Neural crest cell (in vitro differentiated cells): ENCODE measurements around the gene PAQR8. TPM values are rescaled to one million over a fixed set of nuclear protein-coding genes. Genes with fewer than 3 reads are reported as not detected.

Experiments
- DNase-seq: peaks from one replicate; pipeline ENCODE4 v3.0.0; 2021; ENCODE audit warnings: low read depth, mixed read lengths, low spot score
- H3K27ac Mint-ChIP-seq: one replicate; pipeline ENCODE4 v1.8.0; 2021; ENCODE audit warnings: mild to moderate bottlenecking, mixed read lengths; ENCODE audit not compliant: unreplicated experiment
- H3K27me3 Mint-ChIP-seq: 2 replicates; pipeline ENCODE4 v1.8.0; 2021; ENCODE audit warnings: low read depth, mild to moderate bottlenecking, mixed read lengths
- H3K36me3 Mint-ChIP-seq: 2 replicates; pipeline ENCODE4 v1.8.0; 2021; ENCODE audit warnings: low read depth, mild to moderate bottlenecking, mixed read lengths
- H3K4me1 Mint-ChIP-seq: 2 replicates; pipeline ENCODE4 v1.8.0; 2021; ENCODE audit warnings: mixed read lengths
- H3K4me3 Mint-ChIP-seq: one replicate; pipeline ENCODE4 v1.8.0; 2021; ENCODE audit warnings: mild to moderate bottlenecking, mixed read lengths
- H3K9me3 Mint-ChIP-seq: 2 replicates; pipeline ENCODE4 v1.8.0; 2021; ENCODE audit warnings: mixed read lengths
- CTCF ChIP-seq: fragments of 200-600 bp; sonication (generic); conservative IDR thresholded peaks from 2 replicates; pipeline ENCODE4 v1.5.0; 2021; ENCODE audit warnings: antibody characterized with exemption, mild to moderate bottlenecking
- total RNA-seq: library from RNA; stranded (reverse); gene quantifications from 2 replicates; pipeline ENCODE4 v1.2.1, GENCODE V29; 2021

Gene PAQR8
- total RNA-seq, 1 donor from 2014 or later: 10.7 TPM

GRCh38 chr6:52403086-52403485, 41.1 kb downstream of the PAQR8 start:
- Mint-ChIP-seq H3K9me3 (no peaks in the 10 kb centered on the region), H3K27me3 (no peaks in the 10 kb centered on the region), H3K4me1 (peaks cover 5% of the 10 kb centered on the region), H3K4me3 (no peak overlapping the region), H3K27ac (no peak overlapping the region), H3K36me3 (peaks cover 2% of the 10 kb centered on the region)
- no peak for DNase-seq
- TF ChIP-seq CTCF: no peak

- no peaks in the 10 kb centered on the region for H3K9me3 Mint-ChIP-seq
- no peaks in the 10 kb centered on the region for H3K27me3 Mint-ChIP-seq
- H3K4me3 Mint-ChIP-seq: no peak overlapping the region
- TF ChIP-seq CTCF: no peak
- peaks cover 2% of the 10 kb centered on the region for H3K36me3 Mint-ChIP-seq
- H3K27ac Mint-ChIP-seq: peak overlapping the region; percentile 32
- no peak for DNase-seq
- H3K4me1 Mint-ChIP-seq: peaks cover 5% of the 10 kb centered on the region
Measured at GRCh38 chr6:52403627-52404026, 41.7 kb downstream of the PAQR8 start.

GRCh38 chr6:52405243-52405642, 43.3 kb downstream of the PAQR8 start:
- DNase-seq: no peak
- TF ChIP-seq CTCF: no peak
- Mint-ChIP-seq H3K4me3 (no peak overlapping the region), H3K27me3 (no peaks in the 10 kb centered on the region), H3K9me3 (no peaks in the 10 kb centered on the region), H3K4me1 (peaks cover 5% of the 10 kb centered on the region), H3K36me3 (peaks cover 2% of the 10 kb centered on the region), H3K27ac (no peak overlapping the region)

DNA sequence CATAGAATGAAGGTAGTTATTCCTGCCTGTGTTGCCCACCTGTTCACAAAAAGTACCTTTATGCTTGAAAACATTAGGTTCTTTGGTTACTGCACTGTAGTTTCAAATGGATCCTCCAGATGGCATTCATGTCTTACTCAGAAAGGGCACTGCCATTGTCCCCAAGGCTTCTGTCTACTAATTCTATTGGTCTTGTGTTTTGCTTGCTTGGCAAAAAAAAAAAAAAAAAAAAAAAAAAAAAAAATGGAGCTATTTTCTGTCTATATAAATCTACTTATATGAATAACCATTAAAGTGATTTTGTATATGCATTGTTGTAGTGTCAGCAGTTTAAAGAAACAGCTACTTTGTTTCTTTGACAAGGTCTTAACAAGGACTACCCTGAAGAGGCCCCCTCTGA, 45.5 kb downstream of the PAQR8 start:
- TF ChIP-seq CTCF: peak; percentile 68
- Mint-ChIP-seq H3K9me3 (no peaks in the 10 kb centered on the region), H3K36me3 (peaks cover 2% of the 10 kb centered on the region), H3K4me1 (peaks cover 5% of the 10 kb centered on the region), H3K27me3 (no peaks in the 10 kb centered on the region), H3K27ac (no peak overlapping the region), H3K4me3 (no peak overlapping the region)
- no peak for DNase-seq

DNA sequence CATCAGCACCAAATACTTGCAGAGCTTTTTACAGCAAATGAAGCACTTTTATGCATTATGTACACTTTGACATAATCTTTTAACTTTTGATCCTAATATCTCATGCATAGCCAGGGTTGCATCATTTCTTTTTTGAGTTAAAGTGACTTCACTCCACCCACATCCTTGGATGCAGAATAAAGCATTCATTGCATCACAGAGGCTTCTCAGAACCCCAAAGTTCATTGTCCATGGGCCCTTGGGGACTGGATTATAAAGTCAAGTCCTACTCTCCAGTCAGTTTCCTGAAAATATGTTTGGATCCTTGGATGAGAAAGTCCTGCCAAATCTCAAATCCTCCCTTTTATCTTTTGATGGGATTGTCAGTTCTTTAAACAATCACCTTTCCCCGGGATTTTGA, 47.5 kb downstream of the PAQR8 start:
- H3K36me3 Mint-ChIP-seq: no peaks in the 10 kb centered on the region
- no peak for DNase-seq
- H3K4me1 Mint-ChIP-seq: peaks cover 5% of the 10 kb centered on the region
- H3K27ac Mint-ChIP-seq: no peak overlapping the region
- no peaks in the 10 kb centered on the region for H3K9me3 Mint-ChIP-seq
- no peak for TF ChIP-seq CTCF
- H3K27me3 Mint-ChIP-seq: no peaks in the 10 kb centered on the region
- H3K4me3 Mint-ChIP-seq: no peak overlapping the region

DNA sequence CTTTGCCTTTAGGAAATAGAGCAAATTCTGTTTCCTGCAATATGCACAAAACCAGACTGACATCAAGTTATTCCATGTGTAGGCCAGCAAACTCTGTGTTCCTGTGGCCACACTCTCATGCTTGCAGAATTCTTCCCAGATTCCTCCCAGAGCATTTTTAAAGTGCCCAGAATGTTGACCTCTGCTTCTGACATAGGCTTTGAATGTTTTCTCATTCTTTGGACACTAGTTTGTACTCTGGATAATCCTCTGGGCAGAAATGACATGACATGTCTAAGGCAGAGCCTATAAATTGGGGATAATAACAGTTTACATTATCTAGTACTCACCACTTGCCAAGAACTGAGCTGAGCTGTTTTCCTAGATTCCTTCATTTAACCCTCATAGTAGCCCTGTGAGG, 49.0 kb downstream of the PAQR8 start:
- no peaks in the 10 kb centered on the region for H3K36me3 Mint-ChIP-seq
- no peak for DNase-seq
- H3K4me3 Mint-ChIP-seq: no peak overlapping the region
- no peak for TF ChIP-seq CTCF
- no peaks in the 10 kb centered on the region for H3K9me3 Mint-ChIP-seq
- H3K27ac Mint-ChIP-seq: no peak overlapping the region
- H3K27me3 Mint-ChIP-seq: no peaks in the 10 kb centered on the region
- peaks cover 5% of the 10 kb centered on the region for H3K4me1 Mint-ChIP-seq
